GM12878 (cell line): ENCODE data around the gene HTD2. TPM values are rescaled to one million over a fixed set of nuclear protein-coding genes. Genes with fewer than 3 reads are reported as not detected.

Experiments used
- ATAC-seq: fragments of 200-7000 bp; cut with Tn5 transposase; 3 replicates; pipeline ENCODE4 v1.9.1; 2020; ENCODE audit warnings: mild to moderate bottlenecking, moderate library complexity
- BruUV-seq: library from RNA; stranded (reverse); fragments of 400-500 nt; replicated peaks from 2 replicates; lab custom pipeline; 2021; lab: Mats Ljungman, UMichigan
- CTCF ChIA-PET: fragments of 300-600 bp; sonication (Branson Sonifier 250); formaldehyde crosslinking; extraction: SDS; loops from one replicate; lab custom pipeline; 2021; ENCODE audit warnings: inconsistent platforms; lab: Yijun Ruan, JAX
- POLR2A ChIA-PET: fragments of 350-600 bp; formaldehyde crosslinking; extraction: SDS; loops from one replicate; lab custom pipeline; 2021; ENCODE audit warnings: inconsistent platforms; lab: Charles Lee
- RAD21 ChIA-PET: fragments of 300-600 bp; sonication (Branson Sonifier 250); formaldehyde crosslinking; loops from one replicate; lab custom pipeline; 2023; ENCODE audit warnings: antibody characterized with exemption; ENCODE audit not compliant: unreplicated experiment; lab: Charles Lee
- SMC1A ChIA-PET: fragments of 300-600 bp; sonication (Branson Sonifier 250); formaldehyde crosslinking; loops from one replicate; lab custom pipeline; 2023; ENCODE audit not compliant: unreplicated experiment, uncharacterized antibody; lab: Charles Lee
- DNase-seq: peaks from one replicate; pipeline ENCODE4 v3.0.0-alpha.2; 2011; ENCODE audit warnings: low read depth, low spot score
- FAIRE-seq: peaks from 3 replicates; lab custom pipeline; 2011; peaks lifted over from hg19 to GRCh38; lab: Jason Lieb, UNC
- H2AFZ ChIP-seq: 2 replicates; pipeline ENCODE4 v1.6.0; 2011; ENCODE audit warnings: low read depth, low read length, control low read depth; ENCODE audit not compliant: control insufficient read depth
- H3K27ac ChIP-seq: 2 replicates; pipeline ENCODE4 v1.5.1; 2011; ENCODE audit warnings: control low read depth; ENCODE audit not compliant: control insufficient read depth, insufficient read depth
- H3K27me3 ChIP-seq, 2 experiments: replicated peaks in 1 of 2; 2 replicates each; pipeline versions ENCODE4 v1.6.0 to v1.6.1; 2011; ENCODE audit warnings: low read length in 1 of 2; ENCODE audit not compliant: control insufficient read depth in 2 of 2, insufficient read depth in 2 of 2
- H3K36me3 ChIP-seq, 2 experiments: 2 replicates each; pipeline ENCODE4 v1.5.1; 2011; ENCODE audit warnings: low read length in 1 of 2; ENCODE audit not compliant: control insufficient read depth in 2 of 2, insufficient read depth in 2 of 2
- H3K4me1 ChIP-seq: 2 replicates; pipeline ENCODE4 v1.6.1; 2011; ENCODE audit warnings: mild to moderate bottlenecking, low read length, moderate library complexity, mixed read lengths; ENCODE audit not compliant: control insufficient read depth, insufficient read depth
- H3K4me2 ChIP-seq: 2 replicates; pipeline ENCODE4 v1.6.0; 2011; ENCODE audit warnings: control low read depth; ENCODE audit not compliant: control insufficient read depth, insufficient read depth
- H3K4me3 ChIP-seq: fragments of 200-600 bp; sonication (generic); 2 replicates; pipeline ENCODE4 v1.5.1; 2016
- H3K79me2 ChIP-seq: 2 replicates; pipeline ENCODE4 v1.6.0; 2011; ENCODE audit warnings: low read length; ENCODE audit not compliant: control insufficient read depth, insufficient read depth
- H3K9ac ChIP-seq: 2 replicates; pipeline ENCODE4 v1.8.0; 2011; ENCODE audit warnings: low read length, control low read depth, mixed read lengths; ENCODE audit not compliant: control insufficient read depth, insufficient read depth
- H3K9me3 ChIP-seq: replicated peaks from 3 replicates; pipeline ENCODE4 v1.5.1; 2011; ENCODE audit warnings: mild to moderate bottlenecking, low read length; ENCODE audit not compliant: control insufficient read depth, insufficient read depth
- H4K20me1 ChIP-seq: 2 replicates; pipeline ENCODE4 v1.6.0; 2011; ENCODE audit not compliant: control insufficient read depth, insufficient read depth
- CHD1 ChIP-seq: IDR thresholded peaks from 2 replicates; pipeline ENCODE4 v1.6.1; 2012; ENCODE audit warnings: low read depth, low read length, improper control_type of control experiment
- MXI1 ChIP-seq: fragments of 150-350 bp; IDR thresholded peaks from 2 replicates; pipeline ENCODE4 v1.6.1; 2011; ENCODE audit warnings: low read depth, mild to moderate bottlenecking, inconsistent platforms, low read length, improper control_type of control experiment
- NFYB ChIP-seq: IDR thresholded peaks from 2 replicates; pipeline ENCODE4 v1.6.1; 2011; ENCODE audit warnings: low read depth, mild to moderate bottlenecking, low read length, improper control_type of control experiment, moderate library complexity; ENCODE audit not compliant: insufficient read depth
- PBX3 ChIP-seq: IDR thresholded peaks from 2 replicates; pipeline ENCODE4 v1.6.1; 2011; ENCODE audit warnings: mild to moderate bottlenecking, low read depth, low read length, moderate library complexity; ENCODE audit not compliant: insufficient replicate concordance
- RELA ChIP-seq: fragments of 450-650 bp; IDR thresholded peaks from 2 replicates; pipeline ENCODE4 v1.8.0; 2014; ENCODE audit warnings: borderline replicate concordance; ENCODE audit not compliant: partially characterized antibody
- RELB ChIP-seq: fragments of 450-650 bp; IDR thresholded peaks from 2 replicates; pipeline ENCODE4 v1.6.1; 2017; ENCODE audit warnings: low read depth, mild to moderate bottlenecking, moderate library complexity
- RFX5 ChIP-seq: IDR thresholded peaks from 2 replicates; pipeline ENCODE4 v1.6.1; 2011; ENCODE audit warnings: low read depth, low read length, improper control_type of control experiment
- SP1 ChIP-seq: IDR thresholded peaks from one replicate; pipeline ENCODE4 v1.6.1; 2011; ENCODE audit warnings: low read depth, low read length
- TCF7 ChIP-seq: IDR thresholded peaks from 2 replicates; pipeline ENCODE4 v1.6.1; 2014; ENCODE audit warnings: antibody characterized with exemption, borderline replicate concordance
- YY1 ChIP-seq: IDR thresholded peaks from 2 replicates; pipeline ENCODE4 v1.6.1; 2011; ENCODE audit warnings: low read depth, mild to moderate bottlenecking, low read length
- ZZZ3 ChIP-seq: IDR thresholded peaks from 2 replicates; pipeline ENCODE4 v1.6.1; 2011; ENCODE audit warnings: low read depth; ENCODE audit not compliant: control insufficient read depth, insufficient read length
- WGBS: methylation state at CpG from one replicate; pipeline ENCODE4 v1.1.6; 2016; ENCODE audit warnings: low lambda C conversion rate; ENCODE audit not compliant: insufficient replicate concordance, insufficient coverage; ENCODE audit errors: missing lambda C conversion rate; 5-methylcytosine and 5-hydroxymethylcytosine counted together
- in situ Hi-C: fragments of 300-500 bp; cut with MboI; formaldehyde crosslinking; loops from 9 replicates; pipeline ENCODE4 v1.14.3; 2018; ENCODE audit warnings: mixed read lengths
- intact Hi-C: fragments of 100-400 bp; cut with micrococcal nuclease; formaldehyde crosslinking; loops from one replicate; pipeline ENCODE4 v1.14.2; 2022; ENCODE audit not compliant: unreplicated experiment
- polyA plus RNA-seq, 11 experiments: library from polyadenylated mRNA; depleted of rRNA in 4 of 11; unstranded in 6 of 11; stranded (reverse) in 5 of 11; fragments of >200 nt; fragmentation: Nextera tagmentation in 4 of 11; fragmentation: Illumina TruSeq in 1 of 11; extraction: Ambion mirVana in 4 of 11; extraction: Trizol in 1 of 11; gene quantifications; 1 replicate in 1 of 11; 2 replicates in 10 of 11; pipeline versions ENCODE4 v1.2.1 to v1.2.3, GENCODE V29; 2011 to 2016; ENCODE audit warnings: inconsistent platforms in 2 of 11, missing spikeins in 2 of 11, low read depth in 1 of 11
- total RNA-seq, 4 experiments: library from RNA; depleted of rRNA in 3 of 4; stranded (reverse); fragments of >200 nt in 3 of 4; fragmentation: Illumina TruSeq in 1 of 4; extraction: Trizol in 1 of 4; gene quantifications; 2 replicates each; pipeline versions ENCODE4 v1.2.1 to v1.2.3, GENCODE V29; 2013 to 2021

The HTD2 gene
- total and polyA plus RNA-seq, 10 of the 15 experiments (the other 5 are each of a cell fraction or from before 2014, with no cell fraction given) = 5.9 to 24.7 (median 9.5) TPM

- no peaks in the 10 kb centered on the region for H3K27me3 ChIP-seq
- FAIRE-seq (no peak), DNase-seq (no peak), ATAC-seq (no peak)
- H3K4me2 ChIP-seq = peak overlapping the region; percentile 92
- peaks cover 4 to 21% of the 10 kb centered on the region in 2 experiments for H3K36me3 ChIP-seq
- no peak for TF ChIP-seq MXI1
- TF ChIP-seq NFYB = no peak
- no peak for TF ChIP-seq SP1
- TF ChIP-seq RELB = no peak
- TF ChIP-seq YY1 = no peak
- no peak for TF ChIP-seq PBX3
- TF ChIP-seq TCF7 = no peak
- TF ChIP-seq RELA = no peak
- no peak for TF ChIP-seq RFX5
- TF ChIP-seq CHD1 = no peak
- no peak for TF ChIP-seq ZZZ3
- H3K4me1 ChIP-seq = 0 out of 2 replicates have a peak, but pooled peaks cover 2% of the 10 kb centered on the region
- POLR2A ChIA-PET = interaction anchor here (1.1 kb wide), 1 partner anchor 41 kb away, joined by 3 read pairs; no protein-coding TSS in a partner anchor
- in situ Hi-C loops (loop anchor here (5.0 kb wide), 1 partner anchor 319 kb away; no protein-coding TSS in a partner anchor), intact Hi-C loops (loop anchor here (5.0 to 10.0 kb wide), 3 partner anchors 104 to 324 kb away; partner anchors contain the start of gene FLNB)
- RAD21 ChIA-PET = interaction anchor here (0.7 to 4.2 kb wide), 6 partner anchors 9 to 321 kb away, joined by 3 to 47 read pairs (median 11); partner anchors contain the start of gene PXK
- H3K27ac ChIP-seq = no peak overlapping the region
- H2AFZ ChIP-seq = no peak overlapping the region
- SMC1A ChIA-PET = interaction anchor here (0.9 to 4.5 kb wide), 13 partner anchors 9 to 321 kb away, joined by 4 to 39 read pairs (median 20); partner anchors contain the start of gene KCTD6
- no peak overlapping the region for H3K4me3 ChIP-seq
- 0% methylated on average over 1 of the region's 1 CpG for WGBS
- peaks cover 34% of the 10 kb centered on the region for H3K79me2 ChIP-seq
- no peak overlapping the region; the same call in 1 of the 2 replicates for H3K9ac ChIP-seq
- no peaks in the 10 kb centered on the region for H4K20me1 ChIP-seq
- no TSS peak for BruUV-seq
- H3K9me3 ChIP-seq = no peaks in the 10 kb centered on the region
- CTCF ChIA-PET = interaction anchor here (0.6 to 15.5 kb wide), 19 partner anchors 11 to 322 kb away, joined by 3 to 503 read pairs (median 22); partner anchors contain the start of genes ABHD6 and PXK
These were observed 2.4 kb downstream of the HTD2 start for GRCh38 chr3:58308728-58309127.
